NK-92 treated with Interleukin-12 subunit alpha and Interleukin-12 subunit beta, amount 100 ng/mL, for 24 hours (cell line): ENCODE measurements around the gene CGB1.
"Not testable (repeated sequence)": the region's sequence is repeated elsewhere in the genome, so short reads cannot be mapped to it uniquely, and the experiment has no call there.

Source experiments
- DNase-seq: peaks from one replicate; lab custom pipeline; 2025; lab: John Stamatoyannopoulos, UW

CGB1 gene

GRCh38 chr19:49057636-49058234 is 21.0 kb upstream of the CGB1 start, which contains the start of gene CGB7:
CGB7 (minus strand) TSS chr19:49057749; CDS start chr19:49055375, 2,374 bp downstream.
- no peak for DNase-seq

- DNase-seq: not testable (repeated sequence)
These were observed 20.4 kb upstream of the CGB1 start for GRCh38 chr19:49056902-49057596.

GRCh38 chr19:49056101-49056901 is 19.6 kb upstream of the CGB1 start:
- no peak for DNase-seq

- not testable (repeated sequence) for DNase-seq
These were observed 13.8 kb upstream of the CGB1 start for GRCh38 chr19:49050376-49051033.

GRCh38 chr19:49049834-49050233 is 13.1 kb upstream of the CGB1 start:
- not testable (repeated sequence) for DNase-seq

GRCh38 chr19:49049011-49049410 is 12.3 kb upstream of the CGB1 start, which contains the start of gene CGB8:
CGB8 (minus strand) TSS chr19:49049111; CDS start chr19:49048739, 372 bp downstream.
- DNase-seq: not testable (repeated sequence)

- DNase-seq: not testable (repeated sequence)
These were observed 6.9 kb upstream of the CGB1 start, which contains the start of gene CGB5 for GRCh38 chr19:49043548-49043947. CGB5 (plus strand) TSS chr19:49043848; CDS start chr19:49044210, 362 bp downstream.

- DNase-seq: not testable (repeated sequence)
These were observed 6.0 kb upstream of the CGB1 start for GRCh38 chr19:49042666-49043065.

- no peak for DNase-seq
These were observed 5.5 kb upstream of the CGB1 start for GRCh38 chr19:49042177-49042576.

GRCh38 chr19:49039736-49040135 is 3.0 kb upstream of the CGB1 start:
- DNase-seq: not testable (repeated sequence)

- DNase-seq: not testable (repeated sequence)
These were observed 2.0 kb upstream of the CGB1 start for GRCh38 chr19:49038557-49039276.

GRCh38 chr19:49038111-49038510 is 1.4 kb upstream of the CGB1 start:
- not testable (repeated sequence) for DNase-seq

GRCh38 chr19:49031642-49032301 is 4.9 kb downstream of the CGB1 start, which contains the start of gene CGB2:
CGB2 (plus strand) TSS chr19:49031890; CDS start chr19:49032096, 206 bp downstream.
- DNase-seq: not testable (repeated sequence)

- not testable (repeated sequence) for DNase-seq
These were observed 6.4 kb downstream of the CGB1 start for GRCh38 chr19:49030323-49030722.

GRCh38 chr19:49029749-49030148 is 6.9 kb downstream of the CGB1 start:
- not testable (repeated sequence) for DNase-seq

GRCh38 chr19:49028686-49029085 is 8.0 kb downstream of the CGB1 start:
- not testable (repeated sequence) for DNase-seq

GRCh38 chr19:49025599-49025998 is 11.1 kb downstream of the CGB1 start:
- not testable (repeated sequence) for DNase-seq

GRCh38 chr19:49025088-49025487 is 11.6 kb downstream of the CGB1 start:
- not testable (repeated sequence) for DNase-seq

GRCh38 chr19:49024233-49024632 is 12.5 kb downstream of the CGB1 start, which contains the start of gene CGB3:
CGB3 (minus strand) TSS chr19:49024333; CDS start chr19:49023971, 362 bp downstream.
- DNase-seq: not testable (repeated sequence)

- no peak for DNase-seq
These were observed 14.6 kb downstream of the CGB1 start for GRCh38 chr19:49022116-49022515.
